Midbrain (tissue), 1 donor: ENCODE data around the gene PIM3.
A peak's percentile ranks its signal among the peaks of the same experiment; 100 is the strongest.
"Not testable (repeated sequence)": the region's sequence is repeated elsewhere in the genome, so short reads cannot be mapped to it uniquely, and the experiment has no call there.

Experiments
- DNase-seq: peaks from one replicate; lab custom pipeline; 2025; lab: John Stamatoyannopoulos, UW

The PIM3 gene

DNA sequence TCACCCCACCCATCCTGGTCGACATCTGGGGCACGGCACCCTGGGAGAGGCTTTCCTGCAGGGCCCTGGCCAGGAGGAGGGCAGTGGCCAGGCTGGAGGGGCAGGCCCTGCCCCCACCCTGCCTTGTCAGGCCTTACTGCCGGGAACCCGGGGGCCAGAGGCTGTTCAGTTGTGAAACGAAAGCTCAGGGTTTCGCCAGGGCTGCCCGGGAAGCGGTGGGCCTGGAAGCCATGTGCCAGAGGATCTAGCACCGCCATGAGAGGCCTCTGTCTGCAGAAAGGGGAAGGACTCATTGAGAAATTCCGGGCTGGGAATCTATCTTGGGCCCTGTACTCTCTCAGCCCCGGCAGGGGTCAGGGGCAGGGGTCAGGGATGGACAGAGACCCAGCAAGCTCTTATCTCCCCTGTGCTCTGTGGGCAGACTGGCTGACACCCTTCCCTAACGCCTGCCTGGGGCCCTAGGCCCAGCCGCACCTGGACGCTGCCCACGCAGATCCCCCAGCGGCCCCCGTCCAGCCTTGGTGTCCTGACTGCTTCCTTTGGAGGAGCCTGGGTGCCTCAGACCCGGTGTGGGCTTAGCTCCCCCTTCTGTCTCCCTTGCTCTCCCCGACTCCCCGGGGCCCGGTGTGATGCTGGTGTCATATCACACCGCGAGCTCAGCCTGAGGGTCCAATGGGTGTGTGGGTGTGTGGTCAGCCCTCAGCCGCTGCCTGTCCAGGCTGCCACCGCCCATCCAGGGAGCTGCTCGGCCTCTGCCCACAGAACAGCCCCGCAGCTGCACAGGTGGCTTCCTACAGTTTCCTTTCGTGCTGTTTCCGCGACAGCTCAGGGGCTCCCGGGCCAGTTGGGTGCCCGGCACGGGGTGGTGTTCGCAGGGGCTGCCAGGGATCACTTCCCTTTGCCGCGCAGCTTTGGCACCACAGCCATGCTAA lies 6.5 kb downstream of the PIM3 start:
- no peak for DNase-seq

DNA sequence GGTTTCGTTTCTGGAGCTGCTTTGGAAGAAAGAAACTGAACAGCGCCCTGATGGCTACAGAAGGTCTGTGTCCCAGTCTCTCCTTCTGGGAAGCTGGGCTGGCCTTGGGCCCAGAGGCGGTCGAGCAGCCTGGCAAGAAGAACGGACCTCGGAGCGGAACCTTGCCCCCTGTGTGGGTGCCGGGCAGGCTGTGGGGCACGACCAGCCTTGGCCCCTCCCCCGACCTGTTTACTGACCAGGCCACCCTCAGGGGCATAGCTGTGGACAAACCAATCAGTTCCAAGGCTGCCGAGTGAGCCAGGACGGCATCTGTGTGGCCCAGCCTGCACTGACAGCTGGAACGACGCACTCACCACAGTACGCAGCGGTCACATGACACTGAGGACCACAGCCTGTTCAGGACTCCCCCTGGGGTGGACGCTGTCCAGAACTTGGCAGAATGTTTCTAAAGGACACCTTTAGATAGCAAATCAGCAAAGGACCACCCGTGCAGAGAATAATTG lies 7.2 kb downstream of the PIM3 start:
- DNase-seq: peak; percentile 44

DNA sequence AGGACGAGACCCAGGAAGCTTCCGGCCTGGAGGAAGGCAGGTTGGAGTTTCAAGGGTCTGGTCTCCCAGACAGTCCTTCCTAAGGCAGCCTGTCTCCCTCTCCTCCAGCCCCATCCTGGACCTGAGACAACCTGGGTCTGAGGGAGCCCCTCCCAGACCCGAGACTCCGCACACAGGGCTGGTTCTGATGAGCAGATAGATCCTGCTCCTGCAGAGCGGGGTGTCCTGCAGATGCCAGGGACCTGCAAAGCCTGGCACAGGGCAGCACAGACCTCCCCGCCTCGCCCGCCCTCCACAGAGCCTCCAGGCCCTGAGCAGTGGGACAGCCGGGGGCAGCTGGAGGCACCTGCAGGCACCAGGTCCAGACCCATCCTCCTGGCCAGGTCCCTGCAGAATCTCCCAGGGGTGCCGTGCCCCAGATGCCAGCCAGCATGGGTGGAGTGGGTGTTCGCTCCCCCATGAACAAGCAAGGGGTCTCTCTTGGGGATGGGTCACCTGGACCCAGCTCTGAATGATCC lies 7.8 kb downstream of the PIM3 start:
- DNase-seq: no peak

DNA sequence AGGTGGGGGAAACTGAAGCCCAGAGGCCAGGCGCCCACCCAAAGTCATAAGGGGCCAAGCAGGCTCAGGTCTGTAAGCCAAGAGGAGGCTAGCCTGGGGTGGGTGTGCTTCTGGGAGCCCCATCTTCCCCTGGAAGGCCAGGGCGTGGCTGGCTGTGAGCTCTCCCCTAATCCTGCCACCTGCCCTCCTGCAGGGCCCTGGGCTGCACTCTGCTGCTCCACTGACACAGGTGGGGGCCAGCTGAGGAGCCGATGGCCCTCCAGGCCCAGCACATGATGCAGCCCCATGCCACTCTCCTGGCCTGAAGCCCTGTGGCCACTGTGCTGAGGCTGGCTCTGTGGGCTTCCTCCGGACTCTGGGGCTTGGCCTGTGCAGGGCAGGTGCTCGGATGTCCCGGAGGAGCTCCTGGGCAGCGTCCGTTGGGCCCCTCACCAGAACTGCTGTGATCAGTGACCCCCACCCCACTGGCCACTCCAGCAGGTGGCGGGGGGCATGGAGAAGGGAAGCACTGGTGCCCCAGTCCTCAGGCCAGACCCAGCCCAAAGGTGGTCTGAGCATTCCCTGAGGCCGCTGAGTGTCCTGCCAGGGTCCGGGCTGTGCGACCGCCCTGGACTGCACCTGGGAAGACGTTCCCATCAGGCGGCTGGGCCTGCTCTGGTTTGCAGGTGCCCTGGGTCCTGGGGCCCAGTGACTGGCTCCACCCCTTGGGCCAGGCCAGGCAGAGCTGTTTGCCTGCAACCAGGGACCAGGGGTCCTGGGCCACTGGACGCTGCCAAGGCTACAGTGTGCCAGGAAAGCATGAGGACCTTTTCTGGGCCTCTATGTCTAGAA lies 8.5 kb downstream of the PIM3 start:
- DNase-seq: no peak

DNA sequence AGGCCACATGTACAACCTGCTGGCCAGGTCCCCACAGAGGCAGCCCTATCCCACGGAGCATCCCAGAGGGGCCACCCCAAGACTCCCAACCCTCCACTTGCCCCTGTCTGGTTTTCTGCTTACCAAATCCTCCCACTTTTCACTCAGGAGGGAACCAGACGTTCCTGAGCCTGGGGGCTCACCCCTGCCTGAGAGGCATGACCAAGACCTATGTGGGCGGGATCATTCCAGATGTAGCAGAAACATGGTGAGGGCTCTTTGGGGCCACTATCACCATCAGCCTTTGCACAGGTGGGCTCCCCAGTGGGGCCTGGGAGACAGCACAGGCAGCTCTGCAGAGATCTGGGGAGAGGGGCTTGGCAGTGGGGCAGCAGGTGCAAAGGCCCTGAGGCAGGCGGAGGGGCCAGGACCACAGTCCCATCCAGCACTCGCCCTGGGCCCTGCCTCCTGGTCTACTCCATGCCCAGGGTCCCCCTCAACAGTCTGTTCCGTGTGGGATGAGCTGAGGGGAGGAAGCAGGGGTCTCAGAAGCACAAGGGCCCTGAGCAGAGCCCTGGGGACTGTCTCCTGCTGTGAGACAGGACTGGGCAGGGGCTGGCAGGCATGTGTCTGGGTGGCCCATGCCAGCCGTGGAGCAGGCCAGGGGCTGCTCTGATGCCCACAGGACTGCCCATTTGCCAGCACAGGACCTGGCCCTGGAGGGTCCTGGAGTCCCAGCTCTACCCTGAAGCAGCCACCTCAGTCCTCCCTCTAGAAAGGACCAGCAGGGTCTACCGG lies 9.4 kb downstream of the PIM3 start:
- no peak for DNase-seq

DNA sequence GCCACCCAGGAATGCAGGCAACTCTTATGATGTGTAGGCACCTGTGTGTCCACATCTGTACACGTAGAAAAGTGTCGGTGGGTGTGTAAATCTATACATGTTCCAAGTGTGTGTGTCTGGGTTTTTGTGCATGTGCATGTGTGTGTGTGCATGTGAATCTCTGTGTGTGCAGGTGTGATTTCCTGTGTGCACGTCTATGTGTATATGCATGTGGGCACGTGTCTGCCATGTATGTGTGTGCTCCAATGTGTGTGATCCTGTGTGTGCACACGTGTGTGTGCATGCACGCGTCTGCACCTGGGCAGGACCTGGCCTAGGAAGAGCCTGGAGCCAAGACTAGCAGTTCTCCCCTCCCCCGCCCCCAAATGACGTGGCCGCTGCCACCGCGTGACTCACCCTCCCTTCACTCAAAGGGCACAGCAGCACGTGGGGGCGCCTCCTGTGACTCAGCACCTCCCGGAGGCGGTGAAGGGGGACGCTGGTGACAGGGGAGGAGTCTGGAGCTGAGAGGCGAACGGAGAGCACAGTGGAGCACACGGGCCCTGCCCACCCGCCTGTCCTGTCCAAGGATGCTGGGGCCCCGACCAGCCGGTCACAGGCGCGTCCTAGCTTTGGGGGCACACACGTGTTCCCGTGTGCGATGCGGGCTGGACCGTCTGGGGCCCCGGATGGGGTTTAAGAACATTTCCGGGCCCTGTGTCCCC lies 10.1 kb downstream of the PIM3 start:
- peak; percentile 91 for DNase-seq

DNA sequence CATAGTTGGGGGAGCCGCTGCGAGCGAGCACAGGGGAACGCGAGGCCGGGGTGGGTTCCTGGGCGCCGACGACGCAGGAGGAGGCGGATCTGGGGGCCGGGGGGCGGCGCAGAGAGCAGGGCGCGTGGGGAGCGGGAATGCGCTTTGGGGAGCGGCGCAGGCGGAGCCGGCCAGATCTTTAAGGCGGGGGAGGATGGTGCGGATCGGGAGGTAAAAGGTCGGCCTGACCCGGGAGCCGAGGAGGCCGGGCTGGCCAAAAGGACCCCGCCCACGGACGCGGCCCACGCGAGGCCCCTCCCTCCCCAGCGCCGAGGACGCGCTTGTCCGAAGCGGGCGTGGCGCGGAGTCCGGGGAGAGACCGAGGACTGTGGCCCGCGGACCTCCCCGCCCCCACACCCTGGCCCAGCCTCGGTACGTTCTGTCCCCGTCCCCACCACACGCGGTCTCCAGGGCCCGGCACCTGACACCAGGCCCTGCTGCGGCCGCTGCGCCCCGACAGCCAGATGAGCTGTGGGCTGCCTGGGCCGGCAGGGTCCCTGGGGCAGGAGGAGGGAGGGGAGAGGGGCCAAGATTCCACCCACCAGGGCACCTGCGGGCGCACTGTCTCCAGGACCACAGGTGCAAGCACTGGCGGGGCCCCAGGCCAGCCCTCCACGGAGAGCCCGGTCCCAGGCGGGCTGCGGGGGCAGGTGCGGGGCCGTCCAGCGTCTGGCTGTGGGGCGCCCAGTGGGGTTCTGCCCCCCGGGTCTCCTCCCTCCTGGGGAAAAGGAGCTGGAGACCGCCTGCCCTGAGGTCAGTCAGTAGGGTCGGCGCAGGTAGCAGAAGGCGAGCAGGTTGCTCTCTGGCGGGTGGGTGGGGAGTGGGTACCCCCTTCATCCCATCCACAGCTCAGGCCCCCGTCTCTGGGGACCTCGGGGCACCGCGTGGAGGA lies 10.9 kb downstream of the PIM3 start:
- peak; percentile 50 for DNase-seq

DNA sequence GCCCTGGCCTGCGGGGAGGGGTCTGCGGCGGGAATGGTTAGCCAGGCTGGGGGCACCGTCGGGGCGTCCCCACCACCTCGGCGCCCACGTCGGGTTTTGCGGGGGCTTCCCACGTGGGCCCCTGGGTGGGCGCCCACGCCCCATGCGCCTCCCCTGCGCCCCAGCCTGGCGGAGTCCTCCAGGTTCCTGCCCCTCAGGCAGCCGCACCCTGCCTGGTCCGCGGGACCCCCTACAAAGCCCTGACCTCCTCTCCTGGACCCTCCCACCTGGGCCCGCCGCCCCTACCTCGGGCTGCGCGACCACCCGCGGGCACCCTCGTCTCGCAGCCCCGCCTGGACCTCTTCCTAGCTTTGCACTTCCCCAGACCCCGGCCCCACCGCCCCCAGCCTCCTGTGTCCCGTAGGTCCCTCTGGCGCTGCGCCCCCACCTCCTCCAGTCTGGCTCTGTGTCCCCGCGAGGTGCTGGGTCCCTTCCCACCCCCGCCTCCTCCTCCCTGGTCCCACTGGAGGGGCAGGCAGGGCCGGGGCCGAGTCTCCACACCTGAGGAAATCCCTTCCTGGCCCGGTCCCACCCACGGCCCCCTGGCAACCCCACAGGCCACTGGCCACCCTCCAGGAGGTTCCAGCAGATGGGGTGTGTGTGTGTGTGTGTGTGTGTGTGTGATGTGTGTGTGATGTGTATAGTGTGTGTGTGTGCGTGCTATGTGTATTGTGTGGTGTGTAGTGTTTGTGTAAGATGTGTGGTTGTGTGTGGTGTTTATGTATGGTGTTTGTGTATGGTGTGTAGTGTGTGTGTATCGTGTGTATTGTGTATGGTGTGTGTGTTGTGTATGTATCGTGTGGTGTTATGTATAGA lies 11.8 kb downstream of the PIM3 start:
- DNase-seq: no peak

DNA sequence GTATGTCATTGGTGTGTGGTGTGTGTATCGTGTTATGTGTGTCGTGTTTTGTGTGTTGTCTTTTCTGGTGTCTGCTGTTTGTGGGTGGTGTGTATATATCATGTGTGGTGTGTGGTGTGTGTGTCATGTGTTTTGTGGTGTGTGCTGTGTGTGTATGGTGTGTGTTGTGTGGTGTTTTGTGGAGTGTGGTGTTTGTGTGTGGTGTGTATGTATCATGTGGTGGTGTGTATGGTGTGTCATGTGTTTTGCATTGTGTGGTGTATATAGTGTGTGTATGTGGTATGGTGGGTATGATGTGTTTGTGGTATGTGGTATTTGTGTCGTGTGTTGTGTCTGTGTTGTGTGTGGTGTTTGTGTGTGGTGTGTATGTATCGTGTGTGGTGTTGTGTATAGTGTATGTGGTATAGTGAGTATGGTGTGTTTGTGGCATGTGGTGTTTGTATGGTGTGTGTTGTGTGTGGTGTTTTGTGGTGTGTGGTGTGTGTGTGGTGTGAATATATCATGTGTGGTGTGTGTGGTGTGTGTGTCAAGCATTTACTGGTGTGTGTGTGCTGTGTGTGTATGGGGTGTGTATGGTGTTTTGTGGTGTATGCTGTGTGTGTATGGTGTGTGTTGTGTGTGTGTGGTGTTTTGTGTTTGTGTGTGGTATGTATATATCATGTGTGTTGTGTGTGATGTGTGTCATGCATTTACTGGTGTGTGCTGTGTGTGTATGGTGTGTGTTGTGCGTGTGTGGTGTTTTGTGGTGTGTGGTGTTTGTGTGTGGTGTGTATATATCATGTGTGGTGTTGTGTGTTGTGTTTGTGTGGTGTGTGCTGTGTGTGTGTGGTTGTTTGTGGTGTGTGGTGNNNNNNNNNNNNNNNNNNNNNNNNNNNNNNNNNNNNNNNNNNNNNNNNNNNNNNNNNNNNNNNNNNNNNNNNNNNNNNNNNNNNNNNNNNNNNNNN lies 12.7 kb downstream of the PIM3 start:
- DNase-seq: no peak

DNA sequence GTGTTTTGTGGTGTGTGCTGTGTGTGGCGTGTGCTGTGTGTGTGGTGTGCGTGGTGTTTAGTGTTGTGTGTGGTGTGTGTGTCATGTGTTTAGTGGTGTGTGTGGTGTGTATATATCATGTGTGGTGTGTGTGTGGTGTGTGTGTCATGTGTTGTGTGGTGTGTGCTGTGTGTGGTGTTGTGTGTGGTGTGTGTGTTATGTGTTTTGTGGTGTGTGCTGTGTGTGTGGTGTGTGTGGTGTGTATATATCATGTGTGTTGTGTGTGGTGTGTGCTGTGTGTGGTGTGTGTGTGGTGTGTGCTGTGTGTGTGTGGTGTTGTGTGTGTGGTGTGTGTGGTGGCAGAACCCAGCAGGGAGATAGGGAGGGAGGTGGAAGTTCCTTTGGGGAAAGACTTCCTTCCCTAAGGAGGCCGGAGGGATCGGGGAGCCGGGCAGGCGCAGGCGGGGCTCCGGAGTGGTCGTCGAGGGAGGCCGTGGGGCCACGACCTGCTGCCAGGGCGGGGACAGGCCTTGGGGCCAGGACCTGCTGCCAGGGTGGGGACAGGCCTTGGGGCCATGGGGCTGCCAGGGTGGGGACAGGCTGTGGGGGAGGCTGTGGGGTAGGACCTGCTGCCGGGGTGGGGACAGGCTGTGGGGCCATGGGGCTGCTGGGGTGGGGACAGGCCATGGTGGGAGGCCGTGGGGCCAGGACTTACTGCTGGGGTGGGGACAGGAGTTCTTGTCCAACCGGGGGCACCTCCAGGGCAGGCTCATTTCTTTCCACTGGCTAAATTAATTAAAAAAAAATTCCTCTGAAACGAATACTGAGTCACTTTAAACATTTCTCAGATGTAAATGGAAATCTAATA lies 15.2 kb downstream of the PIM3 start:
- no peak for DNase-seq

DNA sequence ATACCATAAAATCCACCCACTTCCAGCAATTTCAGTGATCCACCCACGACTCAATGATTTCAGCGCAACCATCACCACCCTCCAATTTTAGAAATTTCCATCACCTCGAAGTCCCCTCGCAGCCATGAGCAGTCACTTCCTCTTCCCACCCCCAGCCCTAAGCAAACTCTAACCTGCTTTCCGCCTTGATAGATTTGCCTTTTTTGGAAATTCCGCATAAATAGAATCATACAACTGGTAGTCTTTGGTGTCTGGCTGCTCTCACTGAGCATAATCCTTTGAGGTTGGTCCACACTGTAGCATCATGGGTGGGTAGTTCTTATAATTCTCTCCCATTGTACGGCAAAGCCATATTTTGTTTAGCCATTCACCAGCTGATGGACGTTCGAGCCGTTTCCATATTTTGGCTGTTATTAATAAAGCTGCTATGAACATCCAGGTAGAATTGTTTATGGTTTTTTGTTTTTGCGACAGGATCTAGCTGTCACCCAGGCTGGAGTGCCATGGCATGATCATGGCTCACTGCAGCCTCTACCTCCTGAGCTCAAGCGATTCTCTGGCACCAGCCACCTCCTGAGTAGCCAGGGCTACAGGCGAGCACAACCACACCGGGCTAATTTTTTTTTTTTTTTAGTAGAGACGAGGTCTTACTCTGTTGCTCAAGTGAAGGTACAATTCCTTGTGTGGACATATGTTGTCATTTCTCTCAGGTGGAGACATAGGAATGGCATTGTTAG lies 16.0 kb downstream of the PIM3 start:
- DNase-seq: no peak

DNA sequence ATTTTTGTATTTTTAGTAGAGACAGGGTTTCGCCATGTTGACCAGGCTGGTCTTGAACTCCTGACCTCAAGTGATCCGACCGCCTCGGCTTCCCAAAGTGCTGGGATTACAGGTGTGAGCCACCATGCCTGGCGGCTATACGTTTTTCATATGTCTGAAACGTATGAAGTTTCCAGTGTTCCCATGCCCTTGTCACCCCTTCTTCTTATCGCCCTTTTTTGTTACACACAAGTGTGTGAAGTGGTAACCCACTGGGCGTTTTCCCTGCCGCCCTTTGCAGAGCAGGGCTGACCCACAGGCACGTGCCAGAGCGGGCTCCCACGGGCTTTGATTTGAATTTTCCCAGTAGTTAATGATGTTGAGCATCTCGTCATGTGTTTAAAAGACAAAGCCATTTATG lies 17.0 kb downstream of the PIM3 start:
- DNase-seq: no peak

DNA sequence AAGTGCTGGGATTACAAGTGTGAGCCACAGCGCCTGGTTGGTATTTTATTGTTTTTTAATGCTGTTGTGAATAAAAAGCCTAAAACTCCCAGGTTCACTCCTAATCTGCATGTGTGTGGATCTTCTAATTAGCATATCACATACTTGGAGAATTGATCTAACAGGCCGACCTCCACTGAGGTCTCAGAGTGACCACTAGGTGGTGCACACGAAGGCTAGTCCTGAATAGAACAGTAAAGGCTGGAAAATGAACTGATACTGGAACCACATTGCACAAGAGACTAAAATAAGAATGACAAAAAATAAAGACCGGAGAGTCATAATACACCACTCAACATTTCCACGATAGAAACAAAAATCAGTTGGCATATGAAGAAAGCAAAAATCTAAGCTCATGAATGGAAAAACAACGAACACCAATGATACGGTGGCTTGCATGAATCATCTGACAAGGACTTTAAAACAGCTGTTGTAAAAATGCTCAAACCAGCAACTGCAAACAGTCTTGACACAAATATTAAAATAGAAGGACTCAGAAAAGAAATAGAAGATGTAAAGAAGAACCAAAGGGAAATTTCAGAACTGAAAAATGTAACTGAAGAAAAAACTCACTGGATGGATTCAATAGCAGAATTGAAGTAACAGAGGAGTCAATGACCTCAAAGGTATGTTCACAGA lies 19.2 kb downstream of the PIM3 start:
- no peak for DNase-seq

DNA sequence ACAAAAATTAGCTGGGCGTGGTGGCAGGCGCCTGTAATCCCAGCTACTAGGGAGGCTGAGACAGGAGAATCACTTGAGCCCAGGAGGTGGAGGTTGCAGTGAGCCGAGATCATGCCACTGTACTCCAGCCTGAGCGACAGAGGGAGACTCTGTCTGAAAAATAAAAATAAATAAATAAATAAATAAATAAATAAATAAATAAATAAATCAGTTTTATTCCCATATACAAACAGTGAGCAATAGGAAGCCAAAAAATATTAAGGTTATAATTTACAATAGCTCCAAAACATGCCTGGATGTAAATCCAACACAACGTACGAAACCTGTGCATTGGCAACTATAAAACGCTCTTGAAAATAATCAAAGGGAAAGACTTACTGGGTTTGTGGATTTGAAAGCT lies 21.2 kb downstream of the PIM3 start:
- not testable (repeated sequence) for DNase-seq

DNA sequence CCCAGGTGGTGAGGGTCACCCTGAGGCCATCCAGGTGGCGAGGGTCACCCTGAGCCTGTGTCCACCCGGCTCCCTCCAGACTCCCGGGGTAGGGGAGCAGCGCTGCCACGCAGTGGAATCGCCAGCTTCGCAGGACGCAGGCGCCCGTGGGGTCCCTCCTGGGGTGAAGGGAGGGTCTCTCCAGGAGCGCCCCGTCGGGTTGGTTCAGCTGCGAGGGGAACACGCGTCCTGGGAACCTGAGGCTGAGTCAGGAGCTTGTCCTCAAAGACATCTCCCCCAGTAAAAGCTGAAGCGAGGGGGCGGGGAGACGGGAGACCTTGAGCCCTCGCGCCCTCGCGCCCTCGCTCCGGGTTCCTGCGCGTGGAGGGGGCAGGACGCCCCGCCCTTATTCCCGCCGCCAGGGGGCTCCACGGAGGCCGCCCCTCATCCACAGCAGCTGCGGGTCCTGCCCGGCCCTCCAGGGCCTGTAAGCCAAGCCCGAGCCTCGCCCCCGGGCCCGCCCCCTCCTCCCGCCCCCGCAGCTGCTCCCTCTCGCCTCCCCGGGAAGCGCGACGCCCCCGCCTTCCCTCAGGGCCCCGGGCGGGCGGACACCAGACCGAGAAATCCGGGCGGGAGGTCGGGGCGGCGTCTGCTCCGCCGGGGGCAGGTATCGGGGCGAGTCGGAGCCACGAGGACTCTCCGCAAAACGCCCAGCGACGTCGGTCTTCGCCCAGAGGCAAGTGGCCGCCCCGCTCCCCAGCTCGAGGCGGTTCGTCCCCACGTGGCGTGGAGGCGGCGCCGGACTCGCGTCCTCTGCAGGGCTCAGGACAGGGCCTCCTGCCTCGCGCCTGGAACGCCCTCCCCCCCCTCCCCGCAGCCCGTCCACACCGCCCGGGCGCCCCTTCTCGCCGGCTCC lies 22.8 kb downstream of the PIM3 start:
- no peak for DNase-seq
